ENCODE data around the gene PLD6. TPM values are rescaled to one million over a fixed set of nuclear protein-coding genes. Genes with fewer than 3 reads are reported as not detected.

The PLD6 gene
- total RNA-seq, 1 donor from 2014 or later: 4.8 TPM

GRCh38 chr17:17228521-17229279 is 22.6 kb upstream of the PLD6 start:
- no peak overlapping the region for H3K4me3 ChIP-seq (ENCODE audit: low read depth, low read length)
- peaks cover 9% of the 10 kb centered on the region for H3K36me3 ChIP-seq (ENCODE audit: control insufficient read depth, insufficient read depth, low read length)
- no peak for DNase-seq (ENCODE audit: low read depth)
- no peak for TF ChIP-seq CTCF (IDR thresholded peaks at IDR 0.05; ENCODE audit: insufficient read depth, low read length, poor library complexity, severe bottlenecking)
- H3K27me3 ChIP-seq (ENCODE audit: control insufficient read depth, insufficient read depth, low read length): no peaks in the 10 kb centered on the region

DNA sequence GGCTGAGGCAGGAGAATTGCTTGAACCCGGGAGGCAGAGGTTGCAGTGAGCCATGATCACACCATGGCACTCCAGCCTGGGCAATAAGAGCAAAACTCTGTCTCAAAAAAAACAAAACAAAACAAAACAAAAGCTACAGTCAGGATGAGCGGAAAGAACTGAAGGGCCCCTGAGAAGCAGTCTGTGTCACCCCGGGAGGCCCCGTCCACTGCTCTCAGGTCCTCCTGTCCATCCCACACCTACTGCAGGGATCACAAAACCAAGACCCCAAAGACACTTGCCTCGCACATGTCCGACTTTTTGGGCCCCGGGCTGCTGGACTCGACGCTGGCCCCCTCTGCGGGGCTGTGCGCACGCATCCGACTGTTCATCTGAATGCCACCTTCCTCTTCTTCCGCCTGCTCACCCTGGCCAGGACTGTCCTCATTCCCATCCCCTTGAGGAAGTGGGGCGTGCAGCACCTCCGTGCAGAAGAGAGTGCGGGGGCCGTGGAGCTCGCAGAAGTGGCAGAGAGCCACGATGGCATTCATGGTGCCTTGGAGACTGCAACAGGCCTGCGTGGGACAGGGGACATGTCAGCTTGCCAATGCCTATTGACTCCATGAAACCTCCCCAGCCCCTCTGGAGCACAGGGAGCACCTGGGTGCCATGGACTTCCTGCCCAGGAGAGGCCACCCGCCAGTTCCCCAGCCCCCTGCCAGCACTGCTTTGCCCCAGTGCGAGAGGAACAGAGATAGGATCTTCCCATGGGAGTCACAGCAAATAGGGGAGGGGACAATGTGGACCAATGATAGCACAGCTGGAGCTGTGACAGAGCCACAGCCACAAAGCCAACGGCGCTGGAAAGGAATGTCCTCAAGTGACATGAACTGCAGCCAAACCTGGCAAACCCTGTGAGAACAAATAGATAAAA is 21.7 kb upstream of the PLD6 start:
- no peak for TF ChIP-seq CTCF (IDR thresholded peaks at IDR 0.05; ENCODE audit: insufficient read depth, low read length, poor library complexity, severe bottlenecking)
- no peak overlapping the region for H3K4me3 ChIP-seq (ENCODE audit: low read depth, low read length)
- peaks cover 9% of the 10 kb centered on the region for H3K36me3 ChIP-seq (ENCODE audit: control insufficient read depth, insufficient read depth, low read length)
- H3K27me3 ChIP-seq (ENCODE audit: control insufficient read depth, insufficient read depth, low read length): no peaks in the 10 kb centered on the region
- DNase-seq (ENCODE audit: low read depth): no peak

DNA sequence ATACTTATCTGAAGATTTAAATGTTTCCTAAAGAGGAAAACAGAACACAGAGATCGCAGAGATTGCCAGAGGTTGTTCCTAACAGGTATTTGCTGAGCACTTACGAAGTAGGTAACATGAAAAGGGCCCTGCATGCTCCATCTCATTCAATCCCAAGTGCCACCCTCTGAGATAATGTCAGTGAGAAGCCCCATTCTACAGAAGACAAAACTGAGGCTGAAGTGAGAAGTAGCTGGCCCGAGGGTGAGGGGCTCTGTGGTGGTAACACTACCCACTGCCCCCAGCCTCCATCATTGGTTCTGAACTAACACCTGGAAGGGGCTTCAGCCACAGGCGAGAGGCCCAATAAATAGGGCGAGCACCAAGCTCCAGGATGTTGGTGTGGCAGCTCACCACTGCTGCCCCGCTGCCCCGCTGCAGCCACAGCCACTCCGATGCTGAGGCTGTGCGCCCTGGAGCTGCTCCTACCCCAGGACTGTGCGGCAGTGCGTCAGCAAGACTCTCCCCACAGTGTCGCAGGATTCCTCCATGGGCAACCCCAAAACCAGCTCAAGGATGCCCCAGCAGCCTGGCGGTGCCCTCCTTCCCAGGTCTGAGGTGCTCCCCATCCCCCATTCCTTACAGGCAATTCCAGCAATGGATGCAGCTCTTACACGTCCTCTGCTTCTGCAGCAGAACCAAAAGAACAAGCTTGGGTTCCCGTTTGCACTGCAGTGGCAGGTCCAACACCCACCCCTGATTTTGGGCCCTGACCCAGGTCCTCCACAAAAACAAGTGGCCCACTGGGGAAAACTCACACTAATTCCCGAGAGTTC is 20.5 kb upstream of the PLD6 start:
- peaks cover 9% of the 10 kb centered on the region for H3K36me3 ChIP-seq (ENCODE audit: control insufficient read depth, insufficient read depth, low read length)
- no peak for DNase-seq (ENCODE audit: low read depth)
- H3K27me3 ChIP-seq (ENCODE audit: control insufficient read depth, insufficient read depth, low read length): no peaks in the 10 kb centered on the region
- no peak for TF ChIP-seq CTCF (IDR thresholded peaks at IDR 0.05; ENCODE audit: insufficient read depth, low read length, poor library complexity, severe bottlenecking)
- H3K4me3 ChIP-seq (ENCODE audit: low read depth, low read length): no peak overlapping the region

DNA sequence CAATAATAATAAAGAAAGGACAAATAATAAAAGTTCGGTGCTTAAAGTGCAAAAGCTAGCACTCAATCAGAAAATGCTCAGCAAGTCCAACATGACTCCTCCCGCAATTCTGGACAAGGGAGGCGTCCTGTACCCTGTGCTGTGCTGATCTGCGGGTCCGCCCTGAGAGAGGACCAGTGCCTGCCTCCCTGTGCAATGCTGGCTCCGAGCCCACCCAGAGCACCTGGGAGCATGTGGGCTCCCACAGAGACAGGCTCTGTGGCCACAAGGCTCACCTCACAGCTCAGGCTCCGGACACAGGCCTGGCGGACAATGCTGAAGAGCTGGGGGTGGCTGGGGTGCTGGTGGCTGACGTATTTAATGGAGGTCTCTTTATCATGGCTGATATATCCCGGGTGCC is 19.8 kb upstream of the PLD6 start:
- Histone ChIP-seq H3K4me3 (ENCODE audit: low read depth, low read length) (no peak overlapping the region), H3K27me3 (ENCODE audit: control insufficient read depth, insufficient read depth, low read length) (no peaks in the 10 kb centered on the region), H3K36me3 (ENCODE audit: control insufficient read depth, insufficient read depth, low read length) (peaks cover 9% of the 10 kb centered on the region)
- TF ChIP-seq CTCF (IDR thresholded peaks at IDR 0.05; ENCODE audit: insufficient read depth, low read length, poor library complexity, severe bottlenecking): no peak
- no peak for DNase-seq (ENCODE audit: low read depth)

GRCh38 chr17:17224137-17224536 is 18.0 kb upstream of the PLD6 start:
- H3K27me3 ChIP-seq (ENCODE audit: control insufficient read depth, insufficient read depth, low read length): no peaks in the 10 kb centered on the region
- H3K4me3 ChIP-seq (ENCODE audit: low read depth, low read length): no peak overlapping the region
- no peak for DNase-seq (ENCODE audit: low read depth)
- peaks cover 10% of the 10 kb centered on the region for H3K36me3 ChIP-seq (ENCODE audit: control insufficient read depth, insufficient read depth, low read length)
- TF ChIP-seq CTCF (IDR thresholded peaks at IDR 0.05; ENCODE audit: insufficient read depth, low read length, poor library complexity, severe bottlenecking): no peak

Measured in kidney epithelial cell (primary cell).